Adipose tissue (tissue), 3 donors: ENCODE results near the gene LRP5. TPM values are rescaled to one million over a fixed set of nuclear protein-coding genes. Genes with fewer than 3 reads are reported as not detected.

Experiments
- H3K27ac ChIP-seq: one replicate; pipeline ENCODE4 v1.5.1; 2013; ENCODE audit warnings: low read depth, low read length
- WGBS, 3 donors: extraction: QIAGEN DNeasy Blood & Tissue Kit; methylation state at CpG; one replicate each; pipeline ENCODE4 v1.1.7; 2013; 5-methylcytosine and 5-hydroxymethylcytosine counted together
- polyA plus RNA-seq, 3 donors: library from polyadenylated mRNA; stranded (reverse); fragments of 200-250 nt; gene quantifications; one replicate each; pipeline ENCODE4 v1.2.3, GENCODE V29; 2013
- donor health status: healthy with polysubstance abuse.
- donor health status: Bipolar disorder and iron deficiency.
- donor health status: healthy.

The LRP5 gene
- 10 to 100 TPM; 26.0 to 50.1 (median 33.6) TPM for polyA plus RNA-seq

- 2 to 7% (median 5%) methylated on average over 39 to 73 of the region's 85 CpGs for WGBS, 3 donors
- H3K27ac ChIP-seq = no peak within 1 kb of the TSS
Measured at GRCh38 chr11:68312117-68312779, at the start of gene LRP5. TSS of gene LRP5 (plus strand) at chr11:68312591. CDS start at chr11:68312715, 124 bp downstream.

DNA sequence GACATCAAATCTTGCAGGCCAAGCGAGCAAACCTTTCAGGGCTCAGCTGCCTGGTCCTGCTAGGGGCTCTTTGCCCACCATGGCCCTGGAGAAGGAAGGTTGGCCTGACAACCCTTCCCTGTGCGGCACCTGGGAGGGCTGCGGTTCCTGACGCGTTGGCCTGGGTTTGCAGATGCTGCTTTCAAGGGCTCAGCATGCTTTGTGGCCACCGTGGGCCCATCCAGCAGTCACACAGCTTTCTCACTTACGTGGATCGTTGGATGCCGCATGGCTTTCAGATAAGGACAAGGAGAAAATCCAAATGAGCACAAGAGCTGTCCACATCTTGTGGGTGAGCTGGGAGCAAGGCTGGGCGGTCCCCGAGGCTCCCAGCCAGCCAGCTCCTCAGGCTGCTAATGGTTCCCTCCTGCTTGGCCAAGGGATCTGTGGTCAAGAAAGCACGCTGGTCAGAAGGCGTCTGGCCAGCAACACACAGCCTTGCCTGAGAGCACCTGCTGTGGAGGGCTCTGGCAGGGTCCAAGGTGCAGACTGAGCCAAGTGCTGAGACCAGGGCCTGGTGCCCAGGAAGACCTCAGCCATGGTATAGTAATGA is 48.9 kb upstream of the LRP5 start:
- no peak overlapping the region for H3K27ac ChIP-seq
- WGBS, 3 donors = 86 to 92% (median 89%) methylated on average over 13 of the region's 13 CpGs

GRCh38 chr11:68264244-68264643 is 48.1 kb upstream of the LRP5 start:
- 92 to 100% (median 100%) methylated on average over 1 of the region's 1 CpG for whole genome bisulfite sequencing, 3 donors
- no peak overlapping the region for H3K27ac ChIP-seq

- WGBS, 3 donors = 89 to 94% (median 90%) methylated on average over 13 of the region's 13 CpGs
- peak overlapping the region; percentile 29 for H3K27ac ChIP-seq
Measured at GRCh38 chr11:68264741-68265540, 47.5 kb upstream of the LRP5 start.

DNA sequence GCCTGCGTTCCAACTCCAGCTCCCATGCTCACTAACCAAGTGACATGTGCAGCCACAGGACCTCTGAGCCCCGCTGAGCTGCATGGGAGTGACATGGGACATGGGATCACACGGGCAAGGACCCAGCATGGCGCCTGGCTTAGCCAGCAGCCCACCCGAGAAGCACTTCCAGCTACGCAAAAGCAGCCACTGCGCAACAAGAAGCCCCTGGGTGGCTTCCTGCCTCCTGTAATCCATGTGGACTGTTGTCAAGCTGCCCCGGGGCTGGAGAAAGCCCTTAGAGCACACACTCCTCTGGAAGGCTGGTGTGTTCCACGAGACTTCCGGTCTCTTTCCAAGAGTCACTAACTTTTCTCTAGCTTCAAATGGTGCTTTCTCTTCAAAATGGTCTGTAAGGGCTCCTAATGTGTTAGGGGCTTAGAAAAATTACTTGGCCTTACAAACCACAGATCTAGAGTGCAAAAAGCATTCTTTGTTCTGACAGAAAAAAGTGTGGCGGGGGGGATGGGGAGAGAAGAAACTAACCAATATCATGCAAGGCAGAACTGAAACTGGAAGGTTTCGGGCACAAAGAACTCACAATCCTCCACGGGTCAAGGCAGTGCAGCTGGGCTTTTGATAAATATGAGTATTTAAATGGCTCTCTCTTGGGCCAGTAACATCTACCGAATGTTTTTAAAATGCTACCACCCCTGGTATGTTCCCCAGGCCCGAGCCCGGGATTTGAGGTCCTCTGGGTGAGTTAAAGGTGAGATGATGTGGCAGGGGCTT is 46.1 kb upstream of the LRP5 start:
- WGBS, 3 donors = 87 to 93% (median 87%) methylated on average over 16 of the region's 16 CpGs
- H3K27ac ChIP-seq = no peak overlapping the region

DNA sequence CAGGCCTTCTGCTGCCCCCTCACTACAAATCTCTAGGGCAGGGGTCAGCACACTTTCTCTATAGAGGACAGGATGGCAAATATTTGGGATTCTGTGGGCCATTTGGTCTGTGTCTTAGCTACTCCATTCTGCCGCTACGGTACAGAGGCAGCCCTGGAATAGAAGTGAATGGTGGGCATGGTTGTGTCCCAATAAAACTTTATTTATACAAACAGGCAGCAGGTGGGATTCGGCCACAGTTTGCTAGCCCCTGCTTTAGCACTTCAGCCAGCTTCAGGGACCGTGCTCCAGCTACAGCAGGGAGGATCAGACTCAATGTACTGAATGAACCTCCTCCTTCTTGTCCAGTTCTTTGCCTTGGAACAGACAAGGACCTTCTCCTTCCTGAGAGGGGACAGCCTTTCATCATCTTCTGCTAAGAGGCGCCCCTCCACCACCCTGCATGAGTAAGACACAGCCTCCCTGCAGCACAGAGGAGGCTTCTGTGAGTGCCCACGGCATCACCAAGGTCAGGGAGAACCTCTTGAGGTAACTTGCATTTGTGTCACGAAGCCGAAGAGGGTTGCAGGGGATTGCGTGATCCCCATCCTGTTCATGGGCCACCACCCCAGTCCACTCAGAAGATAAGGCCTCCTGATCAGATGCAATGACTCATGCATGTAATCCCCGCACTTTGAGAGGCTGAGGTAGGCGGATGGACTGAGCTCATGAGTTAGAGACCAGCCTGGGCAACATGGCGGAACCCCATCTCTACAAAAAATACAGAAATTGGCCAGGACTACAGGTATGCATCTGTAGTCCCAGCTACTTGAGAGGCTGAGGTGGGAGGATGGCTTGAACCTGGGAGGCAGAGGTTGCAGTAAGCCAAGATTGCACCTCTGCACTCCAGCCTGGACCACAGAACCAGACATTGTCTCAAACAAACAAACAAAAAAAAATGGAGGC is 45.2 kb upstream of the LRP5 start:
- no peak overlapping the region for H3K27ac ChIP-seq
- 89 to 91% (median 90%) methylated on average over 12 of the region's 12 CpGs for WGBS, 3 donors

- 94 to 96% (median 95%) methylated on average over 6 of the region's 6 CpGs for WGBS, 3 donors
- H3K27ac ChIP-seq = no peak overlapping the region
Measured at GRCh38 chr11:68267881-68268240, 44.5 kb upstream of the LRP5 start.

GRCh38 chr11:68269414-68270081 is 42.8 kb upstream of the LRP5 start:
- 52 to 70% (median 67%) methylated on average over 10 of the region's 10 CpGs for WGBS, 3 donors
- no peak overlapping the region for H3K27ac ChIP-seq

GRCh38 chr11:68270196-68271022 is 42.0 kb upstream of the LRP5 start:
- H3K27ac ChIP-seq = peak overlapping the region; percentile 35
- WGBS, 3 donors = 61 to 82% (median 77%) methylated on average over 8 of the region's 8 CpGs

- 3 to 4% (median 3%) methylated on average over 23 of the region's 23 CpGs for WGBS, 3 donors
- H3K27ac ChIP-seq = peak overlapping the region; percentile 63
Measured at GRCh38 chr11:68271023-68271780, 41.2 kb upstream of the LRP5 start.

- H3K27ac ChIP-seq = peak within 1 kb of the TSS; percentile 92
- 0 to 1% (median 1%) methylated on average over 61 to 71 of the region's 71 CpGs for WGBS, 3 donors
Measured at GRCh38 chr11:68271781-68272608, 40.4 kb upstream of the LRP5 start, which contains the start of gene C11orf24. TSS of gene C11orf24 (minus strand) at chr11:68271973. CDS start at chr11:68263767, 8,206 bp downstream.

- no peak overlapping the region for H3K27ac ChIP-seq
- WGBS, 3 donors = 93 to 94% (median 94%) methylated on average over 21 of the region's 21 CpGs
Measured at GRCh38 chr11:68273026-68273738, 39.2 kb upstream of the LRP5 start.

GRCh38 chr11:68274306-68274705 is 38.1 kb upstream of the LRP5 start:
- WGBS, 3 donors = 85 to 90% (median 88%) methylated on average over 1 of the region's 1 CpG
- no peak overlapping the region for H3K27ac ChIP-seq
